ENCODE data around the gene CLCC1.
A peak's percentile ranks its signal among the peaks of the same experiment; 100 is the strongest.
"Not testable (repeated sequence)": the region's sequence is repeated elsewhere in the genome, so short reads cannot be mapped to it uniquely, and the experiment has no call there.

Gene CLCC1

GRCh38 chr1:108963052-108963686 is at the start of gene CLCC1:
CLCC1 (minus strand) TSS chr1:108963484; CDS start chr1:108950437, 13,047 bp downstream.
- Histone ChIP-seq H3K9ac (ENCODE audit: low read length) (peak within 1 kb of the TSS; percentile 89), H3K4me2 (ENCODE audit: low read length) (peak within 1 kb of the TSS; percentile 91), H2AFZ (ENCODE audit: low read length) (peak within 1 kb of the TSS; percentile 92; the same call in 1 of the 2 replicates), H3K27ac (ENCODE audit: low read depth, low read length, poor library complexity, severe bottlenecking) (peak within 1 kb of the TSS; percentile 86), H3K9me3 (ENCODE audit: low read length) (no peaks in the 10 kb centered on the region), H3F3A (ENCODE audit: insufficient read depth, low read length) (0 out of 2 replicates have a peak, but pooled peaks cover 5% of the 10 kb centered on the region), H3K79me2 (ENCODE audit: insufficient read depth, low read length) (peaks cover 16% of the 10 kb centered on the region; the same call in 1 of the 2 replicates), H4K20me1 (ENCODE audit: insufficient read depth, low read length) (no peaks in the 10 kb centered on the region), H3K9me2 (ENCODE audit: low read depth, low read length) (no peaks in the 10 kb centered on the region), H3K4me3 (ENCODE audit: low read depth, low read length, poor library complexity, severe bottlenecking) (peak within 1 kb of the TSS; percentile 74), H3K4me1 (ENCODE audit: insufficient read depth, low read length, severe bottlenecking) (peaks cover 28% of the 10 kb centered on the region), H3K27me3 (ENCODE audit: insufficient read depth, low read length) (no peaks in the 10 kb centered on the region), H3K36me3 (ENCODE audit: insufficient read depth, low read length) (no peaks in the 10 kb centered on the region)
- TF ChIP-seq EZH2 (IDR thresholded peaks at IDR 0.05; ENCODE audit: borderline replicate concordance, low read length) = no peak
- no peak for TF ChIP-seq CTCF (IDR thresholded peaks at IDR 0.05; ENCODE audit: low read length)

- Histone ChIP-seq H3K4me2 (ENCODE audit: low read length) (no peak overlapping the region), H4K20me1 (ENCODE audit: insufficient read depth, low read length) (no peaks in the 10 kb centered on the region), H3K27ac (ENCODE audit: low read depth, low read length, poor library complexity, severe bottlenecking) (no peak overlapping the region), H3K9me2 (ENCODE audit: low read depth, low read length) (no peaks in the 10 kb centered on the region), H3K9me3 (ENCODE audit: low read length) (no peaks in the 10 kb centered on the region), H2AFZ (ENCODE audit: low read length) (no peak overlapping the region), H3K79me2 (ENCODE audit: insufficient read depth, low read length) (no peaks in the 10 kb centered on the region), H3K4me1 (ENCODE audit: insufficient read depth, low read length, severe bottlenecking) (no peaks in the 10 kb centered on the region), H3K9ac (ENCODE audit: low read length) (no peak overlapping the region), H3F3A (ENCODE audit: insufficient read depth, low read length) (no peaks in the 10 kb centered on the region), H3K4me3 (ENCODE audit: low read depth, low read length, poor library complexity, severe bottlenecking) (no peak overlapping the region), H3K36me3 (ENCODE audit: insufficient read depth, low read length) (peaks cover 26% of the 10 kb centered on the region), H3K27me3 (ENCODE audit: insufficient read depth, low read length) (no peaks in the 10 kb centered on the region)
- TF ChIP-seq CTCF (IDR thresholded peaks at IDR 0.05; ENCODE audit: low read length) (no peak), EZH2 (IDR thresholded peaks at IDR 0.05; ENCODE audit: borderline replicate concordance, low read length) (no peak)
These were observed 48.1 kb upstream of the CLCC1 start for GRCh38 chr1:109011335-109011734.

GRCh38 chr1:108996622-108997021 is 33.3 kb upstream of the CLCC1 start:
- not testable (repeated sequence) for H2AFZ ChIP-seq (ENCODE audit: low read length); H3K27ac ChIP-seq (ENCODE audit: low read depth, low read length, poor library complexity, severe bottlenecking); H3F3A ChIP-seq (ENCODE audit: insufficient read depth, low read length); H3K4me2 ChIP-seq (ENCODE audit: low read length); H3K79me2 ChIP-seq (ENCODE audit: insufficient read depth, low read length); H3K27me3 ChIP-seq (ENCODE audit: insufficient read depth, low read length); H3K4me3 ChIP-seq (ENCODE audit: low read depth, low read length, poor library complexity, severe bottlenecking); H3K9ac ChIP-seq (ENCODE audit: low read length); H3K9me2 ChIP-seq (ENCODE audit: low read depth, low read length); H4K20me1 ChIP-seq (ENCODE audit: insufficient read depth, low read length); H3K4me1 ChIP-seq (ENCODE audit: insufficient read depth, low read length, severe bottlenecking); H3K9me3 ChIP-seq (ENCODE audit: low read length)
- peaks cover 46% of the 10 kb centered on the region for H3K36me3 ChIP-seq (ENCODE audit: insufficient read depth, low read length)

GRCh38 chr1:108983114-108983513 is 19.8 kb upstream of the CLCC1 start:
- Histone ChIP-seq H3K27me3 (ENCODE audit: insufficient read depth, low read length) (no peaks in the 10 kb centered on the region), H3K9me3 (ENCODE audit: low read length) (no peaks in the 10 kb centered on the region), H3K4me2 (ENCODE audit: low read length) (no peak overlapping the region), H3K9ac (ENCODE audit: low read length) (no peak overlapping the region), H3K79me2 (ENCODE audit: insufficient read depth, low read length) (no peaks in the 10 kb centered on the region), H3K4me1 (ENCODE audit: insufficient read depth, low read length, severe bottlenecking) (no peaks in the 10 kb centered on the region), H4K20me1 (ENCODE audit: insufficient read depth, low read length) (no peaks in the 10 kb centered on the region), H3F3A (ENCODE audit: insufficient read depth, low read length) (no peaks in the 10 kb centered on the region), H2AFZ (ENCODE audit: low read length) (no peak overlapping the region), H3K4me3 (ENCODE audit: low read depth, low read length, poor library complexity, severe bottlenecking) (no peak overlapping the region), H3K36me3 (ENCODE audit: insufficient read depth, low read length) (peaks cover 12% of the 10 kb centered on the region; the same call in 1 of the 2 replicates), H3K27ac (ENCODE audit: low read depth, low read length, poor library complexity, severe bottlenecking) (no peak overlapping the region), H3K9me2 (ENCODE audit: low read depth, low read length) (no peaks in the 10 kb centered on the region)
- no peak for TF ChIP-seq EZH2 (IDR thresholded peaks at IDR 0.05; ENCODE audit: borderline replicate concordance, low read length)
- TF ChIP-seq CTCF (IDR thresholded peaks at IDR 0.05; ENCODE audit: low read length) = no peak
